HG02571 (cell line): ENCODE results near the gene CMC1.

Experiments
- ATAC-seq: cut with Tn5 transposase; IDR thresholded peaks from one replicate; pipeline ENCODE4 v1.9.1; 2021; ENCODE audit warnings: mild to moderate bottlenecking, moderate library complexity; ENCODE audit not compliant: unreplicated experiment

The CMC1 gene

GRCh38 chr3:28295898-28296490 lies 54.6 kb downstream of the CMC1 start:
- no peak for ATAC-seq

GRCh38 chr3:28299705-28300104 lies 58.3 kb downstream of the CMC1 start:
- no peak for ATAC-seq

DNA sequence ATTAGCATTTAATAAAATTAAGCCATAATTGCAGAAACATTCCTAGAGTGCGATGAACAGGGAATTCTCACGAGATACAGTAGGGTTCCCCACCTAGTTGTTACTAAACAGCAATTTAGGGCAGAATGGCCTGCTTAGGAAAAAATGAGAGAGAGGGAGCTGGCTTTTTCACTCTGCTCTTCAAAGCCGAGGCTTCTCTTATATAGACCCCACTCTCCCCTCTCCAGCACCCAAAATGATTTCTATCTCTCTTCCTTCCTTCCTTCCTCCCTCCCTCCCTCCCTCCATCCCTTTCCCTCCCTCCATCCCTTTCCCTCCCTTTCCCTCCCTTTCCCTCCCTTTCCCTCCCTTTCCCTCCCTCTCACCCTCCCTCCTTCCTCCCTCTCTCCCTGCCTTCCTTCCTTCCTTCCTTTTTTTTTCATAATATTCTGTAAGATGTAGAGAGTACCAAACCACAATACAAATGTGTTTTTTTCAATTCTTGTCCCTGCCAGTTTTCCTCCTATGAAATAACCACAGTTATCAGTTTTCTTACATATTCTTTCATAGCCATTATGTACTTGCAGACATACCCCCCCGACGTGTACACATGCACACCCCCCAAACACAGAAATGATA lies 59.0 kb downstream of the CMC1 start:
- ATAC-seq: no peak

- ATAC-seq: no peak
Observed at GRCh38 chr3:28301688-28302087, 60.3 kb downstream of the CMC1 start.

GRCh38 chr3:28308196-28308595 lies 66.8 kb downstream of the CMC1 start:
- no peak for ATAC-seq

DNA sequence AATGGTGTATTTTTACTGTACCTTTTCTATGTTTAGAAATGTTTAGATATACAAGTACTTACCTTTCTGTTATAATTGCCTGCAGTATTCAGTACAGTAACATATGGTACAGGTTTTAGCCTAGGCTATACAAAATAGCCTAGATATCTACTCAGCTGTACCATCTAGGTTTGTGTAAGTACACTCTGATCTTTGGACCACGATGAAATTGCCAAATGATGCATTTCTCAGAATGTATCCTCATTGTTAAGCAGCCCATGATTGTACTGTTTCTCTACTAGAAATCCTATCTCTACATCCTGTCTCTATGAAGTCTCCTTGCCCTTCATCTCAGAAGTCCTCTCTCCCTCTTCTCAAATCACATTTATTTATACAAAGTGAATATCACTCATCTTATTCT lies 74.3 kb downstream of the CMC1 start:
- ATAC-seq: no peak

GRCh38 chr3:28316226-28316625 lies 74.8 kb downstream of the CMC1 start:
- no peak for ATAC-seq

DNA sequence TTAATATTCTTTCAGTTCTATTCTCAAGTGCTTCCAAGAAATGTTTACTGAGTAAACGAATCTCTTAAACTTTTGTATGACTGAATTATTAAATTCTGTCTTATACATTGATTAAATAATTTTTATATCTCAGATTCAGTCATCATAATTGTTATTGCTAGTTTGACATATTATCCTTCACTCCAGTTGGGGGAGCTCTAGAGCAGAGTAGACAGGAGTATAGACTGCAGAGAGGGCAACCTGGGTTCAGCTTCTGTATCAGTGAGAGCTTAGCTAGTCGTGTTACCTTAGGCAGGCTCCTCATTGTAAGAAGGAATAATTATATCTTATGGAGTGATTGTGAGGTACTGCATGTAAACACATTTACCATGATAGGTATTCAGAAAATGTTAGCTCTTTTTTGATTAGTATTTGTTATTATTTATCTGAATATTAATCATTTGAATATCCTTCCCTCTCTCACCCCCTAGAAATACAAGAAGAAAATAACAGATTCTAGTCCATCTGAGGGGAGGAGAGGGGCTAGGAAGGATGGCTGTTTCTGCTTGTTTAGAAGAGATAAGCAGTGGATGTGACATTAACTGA lies 76.1 kb downstream of the CMC1 start:
- peak; percentile 89 for ATAC-seq

GRCh38 chr3:28320981-28321380 lies 79.6 kb downstream of the CMC1 start:
- ATAC-seq: no peak

DNA sequence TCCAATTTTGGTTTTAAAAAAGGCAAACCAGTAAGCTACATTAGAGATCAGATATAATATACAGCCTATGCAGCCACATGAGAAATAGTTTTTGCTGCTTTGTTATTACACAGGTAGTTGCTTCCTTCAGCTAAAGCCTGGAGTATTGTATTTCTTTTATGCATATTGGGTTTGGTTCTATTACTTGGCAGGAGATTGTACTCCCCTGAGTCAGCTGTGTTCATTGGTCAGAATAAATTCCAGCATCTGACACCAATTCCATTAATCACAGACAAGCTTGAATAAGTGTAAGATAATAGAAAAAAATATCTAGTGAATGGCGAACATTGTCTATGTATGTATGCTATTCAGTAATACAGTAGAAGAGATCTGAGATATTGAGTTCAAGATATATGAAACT lies 81.0 kb downstream of the CMC1 start:
- ATAC-seq: no peak

DNA sequence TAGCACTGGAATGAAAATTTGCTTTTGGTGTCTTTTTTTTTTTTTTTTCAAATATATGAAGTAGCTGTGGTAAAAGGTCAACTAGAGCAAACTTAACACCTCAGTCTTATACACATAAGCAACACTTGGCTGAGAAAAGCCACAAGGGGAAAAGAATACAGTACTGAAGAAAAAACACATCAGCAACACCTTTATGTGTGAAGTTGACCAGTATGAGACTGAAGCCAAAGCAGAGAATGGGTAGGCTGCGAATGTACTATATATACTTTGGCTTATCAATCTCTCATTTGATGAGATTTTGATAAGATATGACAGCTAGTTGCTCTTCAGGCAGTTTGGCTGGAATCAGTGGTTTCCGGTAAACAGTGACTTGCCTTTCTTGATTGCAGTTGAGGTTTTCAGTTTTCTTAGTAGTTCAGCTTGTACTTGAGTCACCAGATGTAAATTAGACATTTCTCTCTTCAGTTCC lies 85.1 kb downstream of the CMC1 start:
- ATAC-seq: peak; percentile 80

- no peak for ATAC-seq
Observed at GRCh38 chr3:28328188-28329151, 87.1 kb downstream of the CMC1 start.

DNA sequence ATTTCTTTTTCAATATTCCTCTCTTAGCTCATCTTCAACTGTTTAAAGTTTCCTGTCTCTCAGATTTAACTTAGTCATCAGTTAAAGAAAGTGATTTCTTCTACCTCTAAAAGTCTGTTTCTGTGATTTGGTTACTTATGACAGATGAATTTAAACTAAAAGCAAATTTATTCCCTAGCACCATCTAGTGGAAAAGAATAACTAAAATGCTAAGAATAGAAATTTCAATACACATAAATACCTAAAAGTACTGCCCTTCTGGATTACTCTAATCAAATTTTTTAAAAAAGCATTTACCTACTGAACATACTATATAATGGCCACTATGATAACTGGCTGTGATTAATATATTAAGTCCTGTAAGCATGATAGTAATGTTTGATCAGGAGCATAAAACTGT lies 93.1 kb downstream of the CMC1 start:
- ATAC-seq: no peak

- ATAC-seq: no peak
Observed at GRCh38 chr3:28335246-28335645, 93.8 kb downstream of the CMC1 start.

- ATAC-seq: no peak
Observed at GRCh38 chr3:28337230-28337629, 95.8 kb downstream of the CMC1 start.

DNA sequence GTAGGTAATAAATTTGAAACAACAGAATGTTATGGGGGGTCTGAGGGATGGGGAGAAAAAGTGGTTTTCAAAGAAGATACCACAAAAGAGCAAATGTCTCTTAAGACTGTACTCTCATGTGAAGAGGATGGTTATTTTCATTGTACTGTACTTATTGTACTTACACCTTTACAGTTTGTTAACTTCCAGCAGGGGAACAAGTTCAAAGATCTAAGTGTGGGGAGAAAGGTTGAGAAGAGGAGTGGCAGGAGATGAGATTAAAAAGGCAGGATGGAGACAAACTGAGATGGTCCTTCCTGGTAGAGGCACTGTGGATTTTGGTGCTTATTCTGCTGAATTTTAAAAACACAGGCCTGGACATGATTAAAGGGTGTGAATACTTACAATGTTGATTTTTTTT lies 101.7 kb downstream of the CMC1 start:
- no peak for ATAC-seq

DNA sequence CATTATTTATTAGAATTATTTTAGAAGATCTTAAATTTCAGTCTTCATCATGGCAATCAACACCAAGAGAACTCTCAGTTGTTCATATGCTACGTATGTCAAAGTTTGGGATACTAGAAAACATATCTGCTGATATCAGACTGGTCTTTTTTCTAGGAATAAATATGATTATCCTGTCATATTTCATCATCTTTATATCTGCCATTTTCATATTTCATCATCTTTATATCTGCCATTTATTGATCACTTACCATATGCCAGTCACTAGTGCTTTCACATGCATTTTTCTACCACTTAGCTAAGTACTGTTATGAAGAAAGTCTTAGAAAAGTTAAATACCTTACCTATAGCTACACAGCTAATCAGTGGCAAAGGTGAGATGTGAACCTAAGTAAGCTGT lies 104.3 kb downstream of the CMC1 start:
- no peak for ATAC-seq

GRCh38 chr3:28347374-28348264 lies 106.2 kb downstream of the CMC1 start:
- no peak for ATAC-seq

GRCh38 chr3:28348265-28348628 lies 106.8 kb downstream of the CMC1 start:
- ATAC-seq: no peak

- ATAC-seq: peak; percentile 92
Observed at GRCh38 chr3:28348629-28349468, 107.4 kb downstream of the CMC1 start, which contains the start of the genes AZI2 and ZCWPW2. AZI2 (minus strand) TSS chr3:28348824; CDS start chr3:28340617, 8,207 bp downstream. ZCWPW2 (plus strand) TSS chr3:28348721; CDS start chr3:28413069, 64,348 bp downstream.
